Breast epithelium (tissue), 4 donors: Measurements from ENCODE around the gene CSMD2. TPM values are rescaled to one million over a fixed set of nuclear protein-coding genes. Genes with fewer than 3 reads are reported as not detected.

Experiments
- DNase-seq, 2 donors: peaks; one replicate each; pipeline ENCODE4 v3.0.0-alpha.2; 2019; ENCODE audit warnings: low spot score in 2 of 2
- H3K27ac ChIP-seq, 2 donors: fragments of 200-600 bp; sonication (generic) in 1 of 2; one replicate each; pipeline ENCODE4 v1.5.1; 2016 to 2019; ENCODE audit warnings: mild to moderate bottlenecking in 1 of 2
- H3K27me3 ChIP-seq, 2 donors: fragments of 200-600 bp; sonication (generic) in 1 of 2; one replicate each; pipeline versions ENCODE4 v1.5.1 to v1.6.0; 2017 to 2019; ENCODE audit warnings: control low read depth in 1 of 2, mild to moderate bottlenecking in 1 of 2
- H3K36me3 ChIP-seq: fragments of 200-600 bp; one replicate; pipeline ENCODE4 v1.5.1; 2019
- H3K4me1 ChIP-seq, 2 donors: fragments of 200-600 bp; sonication (generic); one replicate each; pipeline ENCODE4 v1.5.1; 2016 to 2019; ENCODE audit warnings: control low read depth in 1 of 2
- H3K4me3 ChIP-seq, 3 donors: fragments of 200-600 bp; sonication (generic); 1 replicate in 2 of 3; 2 replicates in 1 of 3; pipeline ENCODE4 v1.5.1; 2016 to 2019; ENCODE audit warnings: mild to moderate bottlenecking in 3 of 3, moderate library complexity in 2 of 3
- H3K9me3 ChIP-seq, 2 donors: fragments of 200-600 bp; sonication (generic) in 1 of 2; one replicate each; pipeline ENCODE4 v1.5.1; 2016 to 2019; ENCODE audit warnings: control low read depth in 1 of 2
- POLR2A ChIP-seq: fragments of 450-650 bp; IDR thresholded peaks from one replicate; pipeline ENCODE4 v1.6.1; 2016; ENCODE audit warnings: antibody characterized with exemption, mild to moderate bottlenecking, moderate library complexity
- POLR2AphosphoS5 ChIP-seq, 3 donors: sonication (generic); formaldehyde crosslinking; IDR thresholded peaks; one replicate each; pipeline ENCODE4 v1.6.1; 2017; ENCODE audit warnings: antibody characterized with exemption in 3 of 3
- intact Hi-C: fragments of 100-400 bp; cut with DNase I; formaldehyde crosslinking; loops from one replicate; pipeline ENCODE4 v1.15.1; 2023; ENCODE audit warnings: low total_unique reads
- total RNA-seq, 3 donors: library from RNA; depleted of rRNA; stranded (reverse); fragments of >200 nt; gene quantifications; one replicate each; pipeline ENCODE4 v1.1.0, GENCODE V29; 2016
- TF ChIP-seq, protein P1 (sequence below), 3 donors: fragments of 450-650 bp; IDR thresholded peaks; one replicate each; pipeline ENCODE4 v1.5.1; 2016 to 2017; ENCODE audit warnings: antibody characterized with exemption in 3 of 3, mild to moderate bottlenecking in 3 of 3, moderate library complexity in 3 of 3

Gene CSMD2
- total RNA-seq, 3 donors from 2014 or later, result 0.33 to 2.6 (median 0.44) TPM

DNA sequence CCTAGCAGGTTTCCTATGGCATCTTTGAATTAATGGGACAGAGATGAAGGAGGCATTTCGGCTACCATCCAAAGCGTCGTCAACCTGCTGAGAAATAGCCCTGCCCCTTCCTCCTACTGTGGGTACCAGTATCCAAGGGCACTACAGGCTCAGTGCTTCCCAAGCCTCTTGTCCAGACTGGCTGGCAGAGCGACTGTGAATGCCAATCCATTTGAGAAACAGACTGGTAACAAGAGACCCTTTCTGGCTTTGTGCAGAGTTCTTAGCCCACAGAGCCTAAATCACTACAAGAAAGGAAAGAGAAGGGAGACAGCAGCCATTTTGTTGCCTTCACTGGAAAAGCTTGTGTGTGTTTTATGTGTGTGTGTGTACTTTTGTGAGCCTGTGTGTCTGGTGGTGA lies 185.7 kb downstream of the CSMD2 start:
- Histone ChIP-seq H3K9me3 (no peaks in the 10 kb centered on the region), H3K4me1 (no peaks in the 10 kb centered on the region), H3K27ac (no peak overlapping the region), H3K27me3 (peaks cover 0 to 13% of the 10 kb centered on the region in 2 donors), H3K4me3 (no peak overlapping the region), H3K36me3 (no peaks in the 10 kb centered on the region)
- TF ChIP-seq, protein P1, sequence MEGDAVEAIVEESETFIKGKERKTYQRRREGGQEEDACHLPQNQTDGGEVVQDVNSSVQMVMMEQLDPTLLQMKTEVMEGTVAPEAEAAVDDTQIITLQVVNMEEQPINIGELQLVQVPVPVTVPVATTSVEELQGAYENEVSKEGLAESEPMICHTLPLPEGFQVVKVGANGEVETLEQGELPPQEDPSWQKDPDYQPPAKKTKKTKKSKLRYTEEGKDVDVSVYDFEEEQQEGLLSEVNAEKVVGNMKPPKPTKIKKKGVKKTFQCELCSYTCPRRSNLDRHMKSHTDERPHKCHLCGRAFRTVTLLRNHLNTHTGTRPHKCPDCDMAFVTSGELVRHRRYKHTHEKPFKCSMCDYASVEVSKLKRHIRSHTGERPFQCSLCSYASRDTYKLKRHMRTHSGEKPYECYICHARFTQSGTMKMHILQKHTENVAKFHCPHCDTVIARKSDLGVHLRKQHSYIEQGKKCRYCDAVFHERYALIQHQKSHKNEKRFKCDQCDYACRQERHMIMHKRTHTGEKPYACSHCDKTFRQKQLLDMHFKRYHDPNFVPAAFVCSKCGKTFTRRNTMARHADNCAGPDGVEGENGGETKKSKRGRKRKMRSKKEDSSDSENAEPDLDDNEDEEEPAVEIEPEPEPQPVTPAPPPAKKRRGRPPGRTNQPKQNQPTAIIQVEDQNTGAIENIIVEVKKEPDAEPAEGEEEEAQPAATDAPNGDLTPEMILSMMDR (IDR thresholded peaks at IDR 0.05), result no peak
- TF ChIP-seq POLR2AphosphoS5 (IDR thresholded peaks at IDR 0.05), result no peak
- no peak for TF ChIP-seq POLR2A
- no peak for DNase-seq
- intact Hi-C loops, result no loop called here

DNA sequence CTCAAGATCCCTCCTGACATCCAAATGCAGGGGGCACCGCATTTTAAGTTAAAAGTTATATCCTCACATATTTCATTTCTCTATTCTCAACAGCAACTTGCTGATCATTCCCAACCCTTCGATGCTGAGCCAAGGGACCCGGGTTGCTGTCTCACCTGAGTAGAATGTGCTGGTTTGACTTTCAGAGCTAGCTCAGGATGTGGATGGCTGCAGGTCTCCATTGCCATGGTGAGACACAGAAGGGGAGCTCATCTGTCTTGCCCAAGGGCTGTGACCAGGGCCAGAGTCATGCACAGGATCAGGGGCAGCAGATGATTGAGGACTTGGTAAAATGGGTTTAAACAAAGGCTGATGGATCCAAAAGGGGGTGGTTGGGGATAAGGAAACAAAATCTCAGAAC lies 189.1 kb downstream of the CSMD2 start:
- peaks cover 3 to 9% of the 10 kb centered on the region in 2 donors for H3K4me1 ChIP-seq
- H3K9me3 ChIP-seq, result no peaks in the 10 kb centered on the region
- TF ChIP-seq POLR2A (no peak), POLR2AphosphoS5 (IDR thresholded peaks at IDR 0.05) (no peak)
- TF ChIP-seq, protein P1 (IDR thresholded peaks at IDR 0.05), result no peak
- no peak for DNase-seq
- no peak overlapping the region for H3K27ac ChIP-seq
- H3K36me3 ChIP-seq, result no peaks in the 10 kb centered on the region
- H3K4me3 ChIP-seq, result no peak overlapping the region
- intact Hi-C loops, result no loop called here
- H3K27me3 ChIP-seq, result peaks cover 0 to 8% of the 10 kb centered on the region in 2 donors

DNA sequence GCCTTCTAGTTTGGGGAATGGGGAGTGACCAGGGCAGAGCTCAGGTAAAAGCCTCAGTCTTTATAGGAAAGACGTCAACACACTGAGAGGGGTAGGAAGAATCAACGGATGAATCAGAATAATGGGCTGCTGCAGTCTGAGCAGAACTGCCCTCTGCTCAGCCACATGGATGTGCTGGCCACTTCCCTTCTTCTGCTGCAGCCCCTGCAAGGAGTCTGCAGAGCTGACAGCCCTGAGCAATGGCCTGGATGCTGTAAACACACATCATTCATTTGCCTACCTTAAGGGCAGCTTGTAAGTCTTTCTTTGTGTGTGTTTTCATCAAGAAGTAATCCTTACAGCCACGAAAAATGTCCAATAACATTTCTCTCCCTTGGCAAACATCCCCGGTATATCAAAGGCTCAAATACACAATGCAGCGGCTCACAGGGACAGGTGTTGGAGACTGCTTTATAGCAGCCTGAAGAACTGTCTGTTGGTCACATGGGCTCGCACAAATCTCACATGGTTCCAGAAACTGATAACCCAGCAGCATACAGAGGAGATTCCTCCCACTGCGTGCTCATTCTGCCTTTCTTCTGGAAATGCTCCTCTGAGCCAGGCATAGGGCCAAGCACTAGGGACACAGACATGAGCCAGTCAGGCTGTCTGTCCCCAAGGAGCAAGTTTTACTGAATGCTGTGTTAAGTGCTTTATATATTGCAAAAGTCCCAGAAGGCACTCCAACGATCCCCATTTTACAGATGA lies 191.1 kb downstream of the CSMD2 start:
- Histone ChIP-seq H3K27me3 (peaks cover 0 to 8% of the 10 kb centered on the region in 2 donors), H3K4me1 (peaks cover 3 to 9% of the 10 kb centered on the region in 2 donors), H3K4me3 (no peak overlapping the region), H3K27ac (no peak overlapping the region), H3K9me3 (no peaks in the 10 kb centered on the region), H3K36me3 (no peaks in the 10 kb centered on the region)
- no peak for TF ChIP-seq POLR2A
- DNase-seq, result no peak
- intact Hi-C loops, result no loop called here

DNA sequence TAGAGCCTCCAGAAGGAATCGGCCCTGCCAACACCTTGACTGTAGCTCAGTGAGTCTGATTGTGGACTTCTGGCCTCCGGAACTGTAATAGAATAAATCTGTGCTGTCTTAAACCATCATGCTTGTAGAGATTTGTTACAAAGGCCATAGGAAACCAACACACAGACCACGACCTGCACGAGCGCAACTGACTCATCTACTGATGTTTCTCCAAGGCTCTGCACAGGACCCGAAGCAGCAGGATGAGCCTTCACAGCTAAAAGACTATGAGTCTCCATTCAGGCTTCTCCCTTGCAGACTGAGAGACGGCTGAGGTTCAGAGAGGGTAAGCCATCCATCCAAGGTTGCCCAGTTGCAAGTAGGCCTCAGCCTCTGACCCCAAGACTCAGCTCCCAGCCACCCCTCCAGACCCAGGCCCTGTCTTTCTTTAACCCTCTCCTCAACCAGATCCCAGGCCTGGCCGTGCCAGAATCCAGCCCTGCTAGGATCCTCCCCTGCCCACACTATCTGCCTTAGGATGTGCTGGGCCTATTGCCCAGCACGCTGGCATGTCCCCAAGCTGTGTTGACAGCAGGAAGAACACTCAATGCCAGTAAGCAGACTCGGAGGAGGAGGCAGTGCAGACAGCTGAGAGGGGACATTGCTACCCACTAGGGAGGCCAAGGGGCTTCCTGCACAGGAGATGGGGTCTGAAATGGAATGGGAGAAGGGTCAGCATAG lies 192.2 kb downstream of the CSMD2 start:
- Histone ChIP-seq H3K27me3 (no peaks in the 10 kb centered on the region), H3K36me3 (no peaks in the 10 kb centered on the region), H3K27ac (no peak overlapping the region), H3K4me1 (peaks cover 3 to 9% of the 10 kb centered on the region in 2 donors), H3K4me3 (no peak overlapping the region), H3K9me3 (no peaks in the 10 kb centered on the region)
- peak in 1 of 2 donors; percentile 53 for DNase-seq
- TF ChIP-seq, protein P1 (IDR thresholded peaks at IDR 0.05), result no peak
- TF ChIP-seq POLR2AphosphoS5 (IDR thresholded peaks at IDR 0.05) (no peak), POLR2A (no peak)
- intact Hi-C loops, result no loop called here

DNA sequence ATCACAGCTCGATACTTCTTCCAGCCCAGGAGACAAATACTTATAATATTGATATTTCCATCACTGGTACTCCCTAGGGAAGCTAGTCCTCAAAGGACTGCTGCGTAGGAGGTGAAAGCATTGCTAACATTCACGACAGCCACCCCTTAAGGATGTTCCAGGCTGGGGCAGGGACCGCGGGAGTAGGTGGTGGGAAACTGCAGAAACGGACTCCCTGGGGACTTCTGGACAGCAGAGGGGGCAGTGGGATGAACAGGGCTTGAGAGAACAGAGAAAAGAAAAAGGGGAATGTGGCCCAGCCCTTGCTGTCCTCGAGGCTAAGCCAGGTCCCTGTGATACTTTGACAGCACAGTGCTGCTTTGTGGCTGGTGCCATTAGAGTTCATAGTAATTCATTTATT lies 193.1 kb downstream of the CSMD2 start:
- H3K9me3 ChIP-seq, result no peaks in the 10 kb centered on the region
- intact Hi-C loops, result no loop called here
- H3K27ac ChIP-seq, result peak overlapping the region in 1 of 2 donors; percentile 38
- no peaks in the 10 kb centered on the region for H3K27me3 ChIP-seq
- no peak for DNase-seq
- TF ChIP-seq, protein P1 (IDR thresholded peaks at IDR 0.05), result no peak
- TF ChIP-seq POLR2AphosphoS5 (IDR thresholded peaks at IDR 0.05) (no peak), POLR2A (no peak)
- H3K4me1 ChIP-seq, result peaks cover 3 to 9% of the 10 kb centered on the region in 2 donors
- H3K4me3 ChIP-seq, result peak overlapping the region in 1 of 3 donors; percentile 11
- H3K36me3 ChIP-seq, result no peaks in the 10 kb centered on the region
